Measurements from ENCODE around the gene RPL10A.

The RPL10A gene

DNA sequence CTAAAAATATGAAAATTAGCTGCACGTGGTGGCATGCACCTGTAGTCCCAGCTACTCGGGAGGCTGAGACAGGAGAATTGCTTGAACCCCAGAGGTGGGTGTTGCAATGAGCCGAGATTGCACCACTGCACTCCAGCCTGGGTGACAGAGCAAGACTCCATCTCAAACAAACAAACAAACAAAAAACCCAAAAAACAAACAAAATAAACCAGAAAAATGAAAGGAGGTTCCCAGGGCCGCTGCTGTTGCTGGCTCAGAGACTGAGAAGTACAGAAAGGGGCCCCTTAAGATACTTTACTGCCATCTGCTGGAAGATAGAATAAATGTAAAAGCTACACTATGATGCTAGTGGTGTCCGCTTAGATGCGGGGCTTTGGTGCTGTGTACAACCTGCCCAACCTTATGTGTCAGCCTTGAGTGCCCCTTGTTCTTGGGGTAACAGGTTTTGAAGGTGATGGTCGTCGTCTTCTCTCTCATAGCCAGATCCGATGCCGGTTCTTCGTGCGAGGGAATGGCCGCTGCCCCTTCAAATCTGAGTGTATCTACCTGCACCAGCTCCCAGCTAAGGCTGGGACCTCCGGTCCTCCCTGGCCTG is 18.8 kb upstream of the RPL10A start:
- DNase-seq, result peak; percentile 55

DNA sequence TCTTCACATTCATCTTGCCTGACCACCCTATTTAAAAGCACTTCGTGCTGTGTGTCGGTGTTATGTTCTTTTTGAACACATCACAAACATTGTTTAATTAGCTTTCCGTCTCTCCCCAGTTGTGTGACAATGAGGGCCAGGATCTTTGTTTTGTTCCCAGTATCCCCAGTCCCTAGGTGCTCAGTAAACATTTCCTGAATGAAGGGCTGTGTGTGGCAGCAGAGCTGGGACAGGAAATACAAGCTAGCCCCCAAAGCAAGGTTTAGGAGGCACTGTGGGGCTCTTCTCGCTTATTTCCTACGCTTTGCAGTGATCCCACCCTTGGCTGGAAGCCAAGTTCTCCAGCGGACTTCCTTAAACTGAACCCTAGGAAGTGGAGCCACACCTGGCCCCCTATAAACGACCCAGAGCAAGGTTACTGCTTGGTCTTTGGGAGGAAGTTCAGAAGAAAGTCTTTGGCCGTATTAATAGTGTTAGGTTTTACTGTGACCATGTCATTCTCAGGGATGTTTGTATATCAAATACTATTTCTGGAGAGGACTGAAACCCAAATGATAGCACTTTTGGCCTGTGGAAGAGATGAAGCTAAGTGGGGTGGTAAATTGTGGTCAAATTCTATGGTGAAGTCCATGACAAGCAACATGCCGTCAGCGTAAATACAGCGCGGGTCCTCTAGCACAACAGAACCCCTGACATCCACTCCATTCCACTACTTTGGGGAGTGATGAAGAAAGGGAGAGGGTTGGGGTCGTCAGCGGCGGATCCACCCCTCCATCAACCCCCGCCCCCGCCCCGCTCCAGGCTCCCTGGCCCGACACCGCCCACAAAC is 16.6 kb upstream of the RPL10A start:
- no peak for DNase-seq

DNA sequence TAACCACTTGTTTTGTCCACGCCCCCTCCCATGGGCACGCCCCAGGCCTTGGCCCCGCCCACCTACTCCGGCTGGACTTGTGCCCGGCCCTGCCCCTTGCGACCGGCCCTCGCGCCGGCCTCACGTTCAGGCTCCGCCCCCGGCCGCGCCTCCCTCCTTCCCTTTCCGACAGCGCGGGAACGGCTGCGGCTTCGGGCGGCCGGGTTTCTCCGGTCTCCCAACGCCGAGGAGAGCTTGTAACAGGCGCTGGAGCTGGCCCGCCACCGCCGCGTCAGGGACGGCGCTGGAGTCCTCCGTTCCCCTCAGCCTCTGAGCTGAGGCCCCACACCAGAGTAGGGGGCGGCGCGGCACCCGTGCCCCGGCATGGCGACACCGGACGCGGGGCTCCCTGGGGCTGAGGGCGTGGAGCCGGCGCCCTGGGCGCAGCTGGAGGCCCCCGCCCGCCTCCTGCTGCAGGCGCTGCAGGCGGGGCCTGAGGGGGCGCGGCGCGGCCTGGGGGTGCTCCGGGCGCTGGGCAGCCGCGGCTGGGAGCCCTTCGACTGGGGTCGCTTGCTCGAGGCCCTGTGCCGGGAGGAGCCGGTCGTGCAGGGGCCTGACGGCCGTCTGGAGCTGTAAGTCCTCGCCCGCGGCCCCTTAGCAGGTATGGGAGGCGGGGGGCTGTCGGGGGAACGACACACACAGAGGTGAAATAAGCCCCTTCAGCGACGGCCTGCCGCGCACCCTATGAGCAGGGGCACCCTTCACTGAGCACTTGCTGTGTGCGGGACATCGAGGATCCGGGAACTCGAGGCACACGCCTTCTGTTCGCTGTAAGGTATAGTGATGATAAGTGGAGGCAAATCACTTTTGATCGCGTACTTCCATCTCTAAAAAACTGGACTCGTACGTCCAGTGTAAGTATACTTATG is 15.8 kb upstream of the RPL10A start, which contains the start of gene FANCE:
TSS of gene FANCE (plus strand) at position 156 of the 908 bp plus-strand sequence. CDS start at position 364, 208 bp downstream.
- peak; percentile 91 for DNase-seq

DNA sequence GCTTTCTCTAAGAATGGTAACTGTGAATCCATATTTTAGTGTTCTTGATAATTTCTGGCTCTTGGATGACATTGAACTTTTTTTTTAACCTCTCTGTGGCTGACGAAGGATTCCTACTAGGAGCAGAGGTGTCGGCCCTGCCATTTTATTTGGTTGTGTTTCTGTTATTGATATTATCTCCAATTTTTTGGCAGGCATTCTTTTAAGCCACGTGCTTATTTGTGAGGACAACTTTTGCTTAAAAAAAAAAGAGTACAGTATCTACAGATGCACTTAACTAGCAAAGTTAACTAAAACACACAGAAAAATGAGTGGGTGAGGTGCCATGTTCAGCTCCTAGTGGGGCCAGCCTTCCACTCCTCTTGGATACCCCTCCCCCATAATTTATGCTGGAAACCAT is 15.0 kb upstream of the RPL10A start:
- no peak for DNase-seq

DNA sequence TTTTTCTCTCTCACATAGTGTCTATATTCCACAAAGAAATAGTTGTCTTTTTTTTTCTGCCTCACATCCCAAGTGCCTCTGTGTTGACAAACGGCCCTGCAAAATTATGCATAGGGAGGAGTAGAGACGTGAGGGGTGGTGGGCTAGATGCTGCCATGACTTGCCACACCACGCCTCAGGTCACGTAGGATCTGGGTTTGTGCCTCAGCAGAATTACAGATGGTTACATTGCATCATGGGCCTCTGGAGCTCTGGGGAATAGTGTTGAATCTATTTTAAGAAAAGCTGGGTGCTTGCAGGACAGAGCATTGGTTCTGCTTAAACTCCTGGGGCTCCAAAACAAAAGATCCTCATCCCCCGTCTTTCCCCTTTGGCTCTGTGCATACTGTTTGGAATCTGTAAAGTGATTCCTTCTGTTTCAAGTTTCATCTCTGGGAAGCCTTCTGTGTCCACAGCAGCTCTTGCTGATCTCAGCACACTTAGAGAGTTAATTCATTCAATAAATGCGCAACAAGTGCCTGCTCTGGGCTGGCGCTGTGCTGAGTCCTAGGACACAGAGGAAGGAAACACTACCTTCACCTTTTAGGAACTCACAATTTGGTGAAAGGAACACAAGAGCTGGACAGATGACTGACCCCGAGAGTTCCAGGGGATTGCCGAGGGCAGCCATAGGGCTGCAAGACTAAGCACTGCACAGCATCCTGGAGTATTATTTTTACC is 13.7 kb upstream of the RPL10A start:
- no peak for DNase-seq

DNA sequence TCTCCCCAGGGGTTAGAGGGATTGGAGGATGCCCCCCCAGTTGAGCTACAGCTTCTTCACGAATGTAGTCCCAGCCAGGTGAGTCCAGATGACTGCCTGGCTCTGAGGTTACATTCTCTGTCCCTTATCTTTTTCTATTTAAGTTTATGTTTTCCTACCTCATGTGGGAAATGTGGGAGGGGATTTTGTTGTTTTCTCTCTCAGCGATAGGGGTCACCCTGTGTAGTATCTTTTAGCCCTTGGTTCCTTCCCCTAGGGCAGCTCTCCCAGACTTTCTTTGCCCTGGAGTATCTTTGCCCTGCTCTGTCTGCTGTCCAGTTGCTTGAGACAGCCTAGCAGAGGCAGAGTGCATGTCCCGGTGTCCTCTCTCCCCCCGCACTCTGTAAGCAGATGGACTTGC is 10.3 kb upstream of the RPL10A start:
- no peak for DNase-seq

DNA sequence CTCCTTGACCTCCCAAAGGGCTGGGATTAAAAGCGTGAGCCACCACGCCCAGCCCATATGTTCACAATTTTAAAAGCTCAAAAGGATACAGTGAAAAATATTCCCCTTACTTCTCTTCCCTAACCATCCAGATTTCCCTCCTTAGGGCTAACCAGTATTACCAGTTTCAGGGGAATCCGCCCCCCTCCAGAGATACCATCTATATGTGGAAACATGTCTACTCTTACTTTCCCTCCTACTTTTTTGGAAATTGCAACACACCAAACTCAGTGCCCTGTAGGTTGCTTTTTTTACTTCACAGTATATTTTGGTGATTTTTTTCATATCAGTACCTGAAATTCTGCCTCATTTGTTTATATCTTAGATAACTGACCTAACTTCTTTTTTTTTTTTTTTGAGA is 6.9 kb upstream of the RPL10A start:
- DNase-seq, result no peak

DNA sequence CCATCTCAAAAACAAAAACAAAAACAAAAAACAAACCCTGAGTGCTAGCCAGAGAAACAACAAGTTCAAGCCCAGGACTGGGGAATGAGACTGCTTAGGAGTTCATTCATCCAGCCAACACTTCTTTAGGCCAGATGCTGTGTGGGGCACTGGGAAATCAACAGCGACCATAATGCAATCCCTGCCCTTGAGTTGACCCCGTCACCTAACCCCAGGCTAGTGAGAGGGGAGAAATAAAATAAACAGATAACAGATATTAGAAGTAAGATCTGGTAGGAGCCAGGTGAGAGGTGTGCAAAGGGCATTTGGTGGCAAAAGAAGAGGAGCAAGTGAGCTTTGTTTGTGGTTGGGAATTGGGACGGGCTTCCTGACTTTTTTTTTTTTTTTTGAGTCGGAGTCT is 4.9 kb upstream of the RPL10A start:
- no peak for DNase-seq

DNA sequence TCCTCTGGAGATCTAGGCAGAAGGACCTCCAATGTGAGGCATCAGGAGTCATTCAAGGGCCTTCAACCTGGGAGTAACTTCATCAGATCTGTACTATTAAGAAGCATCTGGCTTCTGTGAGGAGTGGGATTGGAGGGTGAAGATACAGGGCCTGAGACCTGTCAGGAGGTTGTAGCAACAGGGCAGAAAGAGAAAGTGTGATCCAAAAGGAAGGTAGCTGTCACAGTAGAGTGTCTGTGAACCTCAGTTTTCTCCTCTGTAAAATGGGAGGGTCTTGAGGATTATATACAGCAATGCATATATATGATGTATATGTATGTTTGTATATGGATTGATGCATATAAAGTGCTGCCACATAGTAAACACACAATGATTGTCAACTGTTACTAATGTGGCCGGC is 2.6 kb upstream of the RPL10A start:
- DNase-seq, result no peak

DNA sequence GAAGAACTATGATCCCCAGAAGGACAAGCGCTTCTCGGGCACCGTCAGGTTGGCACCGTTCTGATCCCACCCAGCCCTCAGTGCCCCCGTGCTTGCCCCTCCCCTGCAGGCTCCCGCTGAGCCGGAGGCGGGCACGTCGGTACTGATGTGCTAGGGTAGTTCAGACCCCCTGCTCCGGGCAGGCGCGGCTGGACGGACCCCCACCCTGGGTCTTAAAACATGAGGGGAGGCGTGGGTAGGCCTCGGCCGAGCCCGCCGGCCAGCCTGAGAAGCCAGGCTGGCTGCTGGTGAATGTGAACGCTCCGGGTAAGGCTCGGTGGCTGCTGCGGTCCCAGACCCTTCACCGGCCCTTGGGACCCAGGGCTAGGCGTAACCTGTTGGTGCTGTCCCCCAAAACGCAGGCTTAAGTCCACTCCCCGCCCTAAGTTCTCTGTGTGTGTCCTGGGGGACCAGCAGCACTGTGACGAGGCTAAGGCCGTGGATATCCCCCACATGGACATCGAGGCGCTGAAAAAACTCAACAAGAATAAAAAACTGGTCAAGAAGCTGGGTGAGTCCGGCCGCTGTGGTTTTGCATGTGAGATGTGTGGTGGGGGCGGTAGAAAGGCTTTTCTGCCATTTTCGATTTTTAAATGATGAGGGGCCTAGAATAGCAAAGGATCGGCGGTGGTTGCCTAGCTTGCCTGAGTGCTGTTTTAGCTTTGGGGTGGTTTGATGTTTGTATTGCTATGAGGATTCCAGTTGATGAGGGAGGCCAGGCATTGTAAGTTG is 964 bp downstream of the RPL10A start:
- no peak for DNase-seq

DNA sequence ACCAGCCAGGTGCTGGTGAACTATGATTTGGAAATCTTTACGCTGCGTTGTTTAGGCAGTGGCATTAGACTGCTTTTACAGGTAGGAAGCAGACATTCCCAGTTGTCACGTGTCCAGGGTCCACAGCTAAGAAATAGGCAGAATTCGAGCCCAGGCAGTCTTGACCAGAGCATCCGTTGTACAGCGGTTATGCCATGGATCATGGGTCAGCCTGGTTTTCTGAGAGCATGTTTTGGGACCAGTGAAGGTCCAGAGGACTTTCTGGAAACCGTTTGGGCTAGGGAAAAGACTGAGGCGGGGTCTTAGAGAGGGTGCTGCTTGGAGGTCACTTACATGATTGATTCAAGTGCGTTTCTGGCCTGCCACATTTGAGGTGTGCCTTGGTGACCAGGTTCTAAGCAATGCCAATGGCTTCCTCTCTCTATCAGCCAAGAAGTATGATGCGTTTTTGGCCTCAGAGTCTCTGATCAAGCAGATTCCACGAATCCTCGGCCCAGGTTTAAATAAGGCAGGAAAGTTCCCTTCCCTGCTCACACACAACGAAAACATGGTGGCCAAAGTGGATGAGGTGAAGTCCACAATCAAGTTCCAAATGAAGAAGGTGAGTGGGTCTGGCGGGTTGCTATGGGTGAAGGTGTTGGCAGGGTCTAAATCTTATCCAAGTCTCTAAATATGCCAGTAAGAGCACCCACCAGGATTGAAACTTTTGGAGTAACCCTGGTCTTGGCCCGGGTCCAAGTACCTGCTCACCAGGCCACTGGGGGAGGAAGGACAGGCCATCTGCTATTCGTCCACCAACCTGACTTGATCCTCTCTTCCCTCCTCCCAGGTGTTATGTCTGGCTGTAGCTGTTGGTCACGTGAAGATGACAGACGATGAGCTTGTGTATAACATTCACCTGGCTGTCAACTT is 1.8 kb downstream of the RPL10A start:
- DNase-seq, result peak; percentile 43

DNA sequence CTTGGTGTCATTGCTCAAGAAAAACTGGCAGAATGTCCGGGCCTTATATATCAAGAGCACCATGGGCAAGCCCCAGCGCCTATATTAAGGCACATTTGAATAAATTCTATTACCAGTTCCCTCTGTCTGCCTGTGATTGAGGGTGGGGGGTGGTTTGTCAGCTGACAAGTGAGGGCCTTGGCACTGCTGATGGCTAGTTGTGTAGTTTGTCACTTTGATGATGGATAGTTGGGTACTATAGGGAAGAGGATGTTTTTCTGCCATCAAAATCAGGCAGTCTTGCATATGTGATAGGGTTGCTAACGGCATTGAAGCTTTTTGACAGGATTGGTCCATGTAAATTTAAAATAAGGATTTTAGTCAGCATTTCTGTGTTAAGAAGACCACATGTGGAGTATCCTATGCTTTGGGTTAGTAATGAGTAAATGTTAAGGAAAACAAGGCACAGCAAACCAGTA is 2.5 kb downstream of the RPL10A start:
- no peak for DNase-seq

DNA sequence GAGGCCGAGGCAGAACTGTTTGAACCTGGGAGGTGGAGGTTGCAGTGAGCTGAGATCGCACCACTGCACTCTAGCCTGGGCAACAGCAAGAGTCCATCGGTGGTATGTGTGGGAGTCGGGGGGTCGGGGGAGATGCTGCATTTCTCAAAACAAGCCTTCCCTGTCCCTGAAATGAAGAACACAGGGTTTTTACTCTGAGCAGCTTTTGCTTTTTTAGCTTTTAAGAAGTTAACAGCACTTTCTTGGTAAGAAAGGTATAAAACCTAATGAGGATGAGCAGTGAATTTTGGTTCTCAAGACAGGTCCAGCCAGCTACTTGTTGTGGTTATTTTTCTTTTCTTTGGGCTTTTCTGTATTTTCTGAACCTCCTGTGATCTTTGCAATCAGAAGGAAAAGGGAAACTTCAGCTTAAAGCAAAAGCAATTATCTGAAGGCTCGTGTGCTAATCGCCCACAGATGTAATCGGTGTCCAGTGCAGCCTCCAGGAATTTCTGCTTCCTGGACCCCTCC is 3.7 kb downstream of the RPL10A start:
- DNase-seq, result no peak

DNA sequence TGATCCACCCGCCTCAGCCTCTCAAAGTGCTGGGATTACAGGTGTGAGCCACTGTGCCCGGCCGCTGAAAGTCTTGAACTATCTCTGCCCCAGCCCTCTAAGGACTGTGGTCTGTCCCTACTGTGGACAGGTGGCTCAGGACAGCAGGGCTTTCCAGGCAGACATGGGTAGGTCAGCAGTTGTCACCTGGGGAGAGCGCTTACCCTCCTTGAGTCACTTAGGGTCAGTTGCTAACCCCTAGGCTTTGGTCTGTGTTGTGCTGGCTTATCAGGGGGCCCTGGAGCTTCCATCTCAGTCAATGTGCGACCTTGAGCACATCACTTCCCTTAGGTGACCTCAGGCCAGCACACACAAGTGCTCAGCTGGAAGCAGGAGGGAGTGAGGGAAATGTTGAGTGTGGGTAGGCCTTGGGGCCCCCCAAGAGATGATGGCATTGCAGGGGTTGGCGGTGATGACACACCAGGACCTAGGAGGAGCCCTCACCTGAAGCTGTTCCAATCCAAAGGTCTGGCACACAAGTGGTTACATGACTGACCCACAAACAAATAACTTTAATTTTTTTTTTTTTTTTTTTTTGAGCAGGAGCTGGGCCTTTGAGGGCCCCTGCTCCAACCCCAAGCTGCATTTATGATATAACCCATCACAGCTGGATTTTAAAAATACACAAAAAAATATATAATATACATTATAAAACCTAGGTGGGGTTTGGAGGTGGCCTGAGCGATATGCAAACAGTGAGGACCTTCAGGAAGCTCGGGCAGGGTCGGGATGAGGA is 5.1 kb downstream of the RPL10A start:
- no peak for DNase-seq

DNA sequence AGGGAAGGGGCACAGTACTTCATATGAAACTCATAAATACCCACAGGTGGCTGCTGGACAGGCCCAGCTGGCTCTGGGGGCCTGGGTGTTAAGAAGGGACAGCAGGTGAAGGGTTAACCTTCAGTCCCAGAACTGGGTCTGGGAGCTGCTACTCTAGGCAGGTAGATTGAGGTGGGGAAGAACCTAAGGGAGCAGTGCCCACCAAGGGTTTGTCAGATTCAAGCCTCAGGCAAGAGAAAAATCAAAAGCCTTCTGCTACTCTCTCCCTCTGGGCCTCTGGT is 5.6 kb downstream of the RPL10A start:
- no peak for DNase-seq

DNA sequence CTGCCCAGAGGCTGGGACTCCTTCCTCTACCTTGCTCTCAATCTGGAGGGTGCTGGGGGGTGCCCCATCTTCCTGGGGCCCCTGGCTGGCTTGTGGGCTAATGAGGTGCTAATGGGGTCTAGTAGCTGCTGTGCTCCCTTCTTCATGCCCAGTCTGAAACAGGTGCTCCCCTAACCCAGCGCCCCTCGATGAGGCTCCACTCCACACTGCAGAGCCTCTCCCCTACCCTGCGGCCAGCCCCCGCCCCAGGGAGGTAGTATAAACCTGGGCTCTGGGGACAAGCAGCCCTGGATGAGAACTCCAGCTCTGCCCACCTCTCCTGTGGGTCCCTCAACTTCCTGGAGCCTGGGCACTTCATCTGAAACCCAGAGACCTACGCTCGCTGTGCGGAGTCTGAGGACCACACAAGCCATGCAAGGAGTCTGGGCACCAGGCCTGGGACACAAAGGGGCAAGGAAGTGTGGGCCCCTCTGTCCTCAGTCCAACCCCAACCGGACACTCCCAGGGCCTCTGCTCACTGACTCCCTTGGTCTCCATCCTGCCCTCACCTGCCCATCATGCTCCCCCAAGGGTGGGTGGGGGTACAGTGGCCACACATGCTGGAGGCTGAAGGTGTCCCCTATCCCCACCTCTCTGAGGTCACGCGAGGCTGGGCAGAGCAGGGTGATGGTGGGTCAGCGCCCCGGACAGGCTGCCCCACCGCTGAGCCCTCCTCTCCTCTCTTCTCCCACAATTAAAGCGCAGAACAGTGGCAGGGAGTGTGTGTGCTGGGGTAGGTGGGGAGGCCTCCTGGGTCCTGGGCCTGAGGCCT is 6.1 kb downstream of the RPL10A start:
- no peak for DNase-seq

DNA sequence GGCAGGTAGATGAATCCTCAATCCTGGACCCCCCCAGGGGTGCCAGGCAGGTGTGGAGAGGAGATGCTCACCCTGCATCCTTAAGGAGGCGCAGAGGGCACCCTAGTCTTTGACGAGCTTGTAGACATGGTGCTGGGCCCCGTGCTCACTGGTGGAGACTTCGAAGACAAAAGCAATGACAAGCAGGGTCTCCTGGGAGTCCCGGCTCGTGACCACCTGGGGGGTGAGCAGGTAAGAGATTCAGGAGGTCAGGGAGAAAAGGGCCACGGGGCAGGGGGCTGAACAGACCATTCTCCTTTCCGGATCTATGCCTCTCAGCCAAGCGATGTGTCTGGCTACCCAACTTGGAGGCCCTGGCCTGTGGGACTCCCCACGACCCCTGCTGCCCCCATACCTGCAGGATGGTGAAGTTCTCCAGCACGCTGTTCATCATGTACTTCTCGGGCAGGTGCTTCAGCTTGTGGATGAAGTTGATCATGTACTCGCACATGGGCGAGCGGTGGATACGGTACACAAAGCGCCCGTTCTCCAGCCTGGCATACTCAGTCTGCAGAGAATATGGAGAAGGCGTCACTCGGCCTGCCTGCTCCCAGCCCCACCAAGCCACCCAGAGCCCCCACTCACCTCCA is 6.9 kb downstream of the RPL10A start:
- DNase-seq, result no peak

DNA sequence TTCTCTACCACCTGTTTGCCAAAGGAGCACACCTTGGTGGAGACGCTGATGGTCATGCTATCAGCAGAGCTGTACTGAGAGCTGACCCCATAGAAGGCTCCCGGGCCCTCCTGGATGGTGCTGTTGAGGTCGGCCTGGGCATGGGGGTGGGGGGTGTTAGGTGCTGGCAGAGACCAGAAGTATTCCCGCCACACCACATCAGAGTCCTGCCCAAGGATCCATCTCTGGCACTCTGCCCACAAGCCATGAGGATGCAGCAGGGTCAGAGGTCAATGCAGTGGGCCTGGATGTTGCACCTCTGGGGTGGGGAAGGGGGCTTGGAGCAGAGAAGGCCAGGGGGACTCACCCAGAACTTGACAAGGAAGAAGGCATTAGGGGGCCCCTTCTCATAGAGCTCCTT is 7.4 kb downstream of the RPL10A start:
- DNase-seq, result no peak

DNA sequence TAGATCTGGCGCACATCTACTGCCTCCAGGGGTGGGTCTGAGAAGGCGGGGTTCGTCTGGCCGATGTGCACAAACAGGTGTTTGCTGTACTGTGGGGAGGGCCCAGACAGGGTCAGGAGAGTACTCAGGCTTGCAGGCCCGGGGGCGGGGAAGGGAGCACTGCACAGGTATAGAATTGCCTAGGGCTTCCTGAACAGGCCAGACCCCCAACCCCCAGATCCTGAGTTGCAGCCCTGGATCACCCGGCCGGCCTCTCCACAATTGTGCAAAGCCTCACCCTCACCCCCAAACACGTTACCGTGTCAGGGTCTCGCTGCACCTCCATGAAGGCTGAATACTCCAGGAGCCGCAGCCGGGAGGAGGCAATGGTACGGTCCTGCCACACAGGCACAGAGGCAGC is 7.8 kb downstream of the RPL10A start:
- no peak for DNase-seq
